Mammary epithelial cell (primary cell): ENCODE data around the gene INPP5F.

Experiments
- EZH2 ChIP-seq: IDR thresholded peaks from 2 replicates; pipeline ENCODE4 v1.6.1; 2012; ENCODE audit warnings: low read length, inconsistent platforms, borderline replicate concordance
- TF ChIP-seq, protein P1 (sequence below), 2 donors: IDR thresholded peaks in 1 of 2; conservative IDR thresholded peaks in 1 of 2; 2 replicates each; pipeline ENCODE4 v1.5.1; 2011 to 2012; ENCODE audit warnings: inconsistent platforms in 2 of 2, low read length in 2 of 2, mild to moderate bottlenecking in 2 of 2, control low read depth in 1 of 2, low read depth in 1 of 2; ENCODE audit not compliant: insufficient read depth in 1 of 2; ENCODE audit errors: extremely low read depth in 1 of 2

DNA sequence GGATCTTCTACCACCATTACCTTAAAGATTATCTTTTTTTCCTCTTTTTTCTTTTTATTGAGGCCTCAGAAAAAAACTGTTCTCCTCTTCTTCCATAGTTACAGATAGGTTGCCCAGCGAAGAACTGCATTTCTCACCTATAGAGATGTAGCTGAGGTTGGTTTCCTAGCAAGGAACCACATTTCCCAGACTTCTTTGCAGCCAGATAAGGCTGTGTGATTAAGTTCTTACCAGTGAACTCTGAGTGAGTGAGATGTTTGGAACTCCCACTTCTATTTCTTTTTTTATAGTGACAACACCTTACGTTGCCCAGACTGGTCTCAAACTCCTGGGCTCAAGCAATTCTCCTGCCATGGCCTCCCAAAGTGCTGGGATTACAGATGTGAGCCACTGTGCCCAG, 152.7 kb downstream of the INPP5F start:
- TF ChIP-seq, protein P1, sequence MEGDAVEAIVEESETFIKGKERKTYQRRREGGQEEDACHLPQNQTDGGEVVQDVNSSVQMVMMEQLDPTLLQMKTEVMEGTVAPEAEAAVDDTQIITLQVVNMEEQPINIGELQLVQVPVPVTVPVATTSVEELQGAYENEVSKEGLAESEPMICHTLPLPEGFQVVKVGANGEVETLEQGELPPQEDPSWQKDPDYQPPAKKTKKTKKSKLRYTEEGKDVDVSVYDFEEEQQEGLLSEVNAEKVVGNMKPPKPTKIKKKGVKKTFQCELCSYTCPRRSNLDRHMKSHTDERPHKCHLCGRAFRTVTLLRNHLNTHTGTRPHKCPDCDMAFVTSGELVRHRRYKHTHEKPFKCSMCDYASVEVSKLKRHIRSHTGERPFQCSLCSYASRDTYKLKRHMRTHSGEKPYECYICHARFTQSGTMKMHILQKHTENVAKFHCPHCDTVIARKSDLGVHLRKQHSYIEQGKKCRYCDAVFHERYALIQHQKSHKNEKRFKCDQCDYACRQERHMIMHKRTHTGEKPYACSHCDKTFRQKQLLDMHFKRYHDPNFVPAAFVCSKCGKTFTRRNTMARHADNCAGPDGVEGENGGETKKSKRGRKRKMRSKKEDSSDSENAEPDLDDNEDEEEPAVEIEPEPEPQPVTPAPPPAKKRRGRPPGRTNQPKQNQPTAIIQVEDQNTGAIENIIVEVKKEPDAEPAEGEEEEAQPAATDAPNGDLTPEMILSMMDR (conservative IDR thresholded peaks at IDR 0.05 in 1 of 2, IDR thresholded peaks at IDR 0.05 in 1 of 2; ENCODE audit: extremely low read depth in 1 of 2, insufficient read depth in 1 of 2, low read depth in 1 of 2, low read length in 2 of 2) = no peak
- TF ChIP-seq EZH2 = no peak
